ENCODE measurements around the gene MLLT3. TPM values are rescaled to one million over a fixed set of nuclear protein-coding genes. Genes with fewer than 3 reads are reported as not detected.

The MLLT3 gene
- total RNA-seq, 4 donors from 2014 or later, result 9.4 to 38.2 (median 30.2) TPM

- Histone ChIP-seq H3K36me3 (no peaks in the 10 kb centered on the region), H3K27ac (no peak overlapping the region), H3K4me1 (peaks cover 4 to 37% (median 15%) of the 10 kb centered on the region in 4 donors), H3K9me3 (no peaks in the 10 kb centered on the region), H3K27me3 (no peaks in the 10 kb centered on the region), H3K4me3 (no peak overlapping the region)
- no peak for DNase-seq
- TF ChIP-seq POLR2AphosphoS5 (IDR thresholded peaks at IDR 0.05) (no peak), CTCF (IDR thresholded peaks at IDR 0.05) (no peak), EP300 (IDR thresholded peaks at IDR 0.05; ENCODE audit: low read depth) (no peak), POLR2A (IDR thresholded peaks at IDR 0.05) (no peak)
- intact Hi-C loops (cut with DNase I; ENCODE audit: low total_unique reads), result no loop called here
- WGBS, 2 donors (ENCODE audit: low coverage in 1 of 2), result 67 to 81% methylated on average over 3 of the region's 3 CpGs
- in situ Hi-C loops (cut with MboI; ENCODE audit: low pct_ligation_motif_present in 1 of 4, low pct_unique_long_range_greater_than_20kb in 1 of 4, low sequenced_read_pairs in 3 of 4), result no loop called here
These were observed 40.1 kb downstream of the MLLT3 start for GRCh38 chr9:20582150-20582549.

GRCh38 chr9:20580673-20581072 is 41.6 kb downstream of the MLLT3 start:
- 41 to 50% methylated on average over 2 of the region's 2 CpGs for WGBS, 2 donors (ENCODE audit: low coverage in 1 of 2)
- peaks cover 4 to 37% (median 15%) of the 10 kb centered on the region in 4 donors for H3K4me1 ChIP-seq
- no peaks in the 10 kb centered on the region for H3K36me3 ChIP-seq
- no peak for DNase-seq
- intact Hi-C loops (cut with DNase I; ENCODE audit: low total_unique reads), result no loop called here
- in situ Hi-C loops (cut with MboI; ENCODE audit: low pct_ligation_motif_present in 1 of 4, low pct_unique_long_range_greater_than_20kb in 1 of 4, low sequenced_read_pairs in 3 of 4), result no loop called here
- no peak overlapping the region for H3K4me3 ChIP-seq
- TF ChIP-seq POLR2AphosphoS5 (IDR thresholded peaks at IDR 0.05) (no peak), EP300 (IDR thresholded peaks at IDR 0.05; ENCODE audit: low read depth) (no peak)
- no peak overlapping the region for H3K27ac ChIP-seq
- no peaks in the 10 kb centered on the region for H3K9me3 ChIP-seq
- H3K27me3 ChIP-seq, result no peaks in the 10 kb centered on the region

GRCh38 chr9:20579524-20580314 is 42.6 kb downstream of the MLLT3 start:
- Histone ChIP-seq H3K27ac (no peak overlapping the region), H3K36me3 (no peaks in the 10 kb centered on the region), H3K4me3 (no peak overlapping the region), H3K9me3 (no peaks in the 10 kb centered on the region), H3K27me3 (no peaks in the 10 kb centered on the region), H3K4me1 (peaks cover 4 to 37% (median 15%) of the 10 kb centered on the region in 4 donors)
- no peak for DNase-seq
- in situ Hi-C loops (cut with MboI; ENCODE audit: low pct_ligation_motif_present in 1 of 4, low pct_unique_long_range_greater_than_20kb in 1 of 4, low sequenced_read_pairs in 3 of 4) (no loop called here), intact Hi-C loops (cut with DNase I; ENCODE audit: low total_unique reads) (no loop called here)
- TF ChIP-seq EP300 (IDR thresholded peaks at IDR 0.05; ENCODE audit: low read depth) (no peak), CTCF (IDR thresholded peaks at IDR 0.05) (no peak), POLR2AphosphoS5 (IDR thresholded peaks at IDR 0.05) (no peak), POLR2A (IDR thresholded peaks at IDR 0.05) (no peak)
- 86 to 97% methylated on average over 2 of the region's 2 CpGs for WGBS, 2 donors (ENCODE audit: low coverage in 1 of 2)

GRCh38 chr9:20573023-20573422 is 49.3 kb downstream of the MLLT3 start:
- in situ Hi-C loops (cut with MboI; ENCODE audit: low pct_ligation_motif_present in 1 of 4, low pct_unique_long_range_greater_than_20kb in 1 of 4, low sequenced_read_pairs in 3 of 4) (no loop called here), intact Hi-C loops (cut with DNase I; ENCODE audit: low total_unique reads) (no loop called here)
- 89 to 90% methylated on average over 3 to 4 of the region's 4 CpGs for WGBS, 2 donors (ENCODE audit: low coverage in 1 of 2)

More at GRCh38 chr9:20573023-20573422, 49.3 kb downstream of the MLLT3 start:
- Histone ChIP-seq H3K4me1 (peaks cover 27 to 41% (median 31%) of the 10 kb centered on the region in 4 donors), H3K36me3 (no peaks in the 10 kb centered on the region), H3K27ac (no peak overlapping the region), H3K27me3 (no peaks in the 10 kb centered on the region), H3K9me3 (no peaks in the 10 kb centered on the region), H3K4me3 (no peak overlapping the region)
- DNase-seq, result no peak
- TF ChIP-seq POLR2AphosphoS5 (IDR thresholded peaks at IDR 0.05), result no peak
- no peak for TF ChIP-seq POLR2A (IDR thresholded peaks at IDR 0.05)
- no peak for TF ChIP-seq CTCF (IDR thresholded peaks at IDR 0.05)
